H1 (cell line): ENCODE results near the gene STAT2. TPM values are rescaled to one million over a fixed set of nuclear protein-coding genes. Genes with fewer than 3 reads are reported as not detected.

Experiments used
- CTCF ChIA-PET: fragments of 300-600 bp; sonication (Branson Sonifier 250); formaldehyde crosslinking; loops from one replicate; lab custom pipeline; 2021; ENCODE audit not compliant: partially characterized antibody; lab: Charles Lee
- POLR2A ChIA-PET: fragments of 300-600 bp; sonication (Branson Sonifier 250); formaldehyde crosslinking; loops from one replicate; lab custom pipeline; 2021; ENCODE audit warnings: inconsistent platforms; ENCODE audit not compliant: partially characterized antibody; lab: Charles Lee
- DNase-seq, 2 experiments: peaks; one replicate each; pipeline versions ENCODE4 v3.0.0 to v3.0.0-alpha.2; 2010 to 2022; ENCODE audit warnings: low spot score in 2 of 2, low read depth in 1 of 2, mixed read lengths in 1 of 2
- FAIRE-seq: peaks from 2 replicates; lab custom pipeline; 2011; peaks lifted over from hg19 to GRCh38; lab: Jason Lieb, UNC
- H2AFZ ChIP-seq: 2 replicates; pipeline ENCODE4 v1.8.1; 2012; ENCODE audit warnings: low read length, inconsistent platforms
- H2AK5ac ChIP-seq: 2 replicates; pipeline ENCODE4 v1.6.1; 2013; ENCODE audit warnings: low read depth, low read length
- H2BK120ac ChIP-seq: replicated peaks from 2 replicates; pipeline ENCODE3; 2013; ENCODE audit warnings: low read depth, low read length, inconsistent platforms
- H2BK12ac ChIP-seq: 2 replicates; pipeline ENCODE4 v1.6.1; 2013; ENCODE audit warnings: low read depth, low read length
- H2BK15ac ChIP-seq: 2 replicates; pipeline ENCODE4 v1.6.1; 2013; ENCODE audit warnings: low read length
- H2BK20ac ChIP-seq: 2 replicates; pipeline ENCODE4 v1.6.1; 2013; ENCODE audit warnings: low read length
- H2BK5ac ChIP-seq: 2 replicates; pipeline ENCODE4 v1.6.1; 2013; ENCODE audit warnings: low read depth, low read length
- H3K14ac ChIP-seq: 2 replicates; pipeline ENCODE4 v1.6.1; 2013; ENCODE audit warnings: inconsistent platforms; ENCODE audit not compliant: insufficient read length
- H3K18ac ChIP-seq: 2 replicates; pipeline ENCODE4 v1.6.1; 2013; ENCODE audit warnings: low read length; ENCODE audit errors: extremely low read depth
- H3K23ac ChIP-seq: 2 replicates; pipeline ENCODE4 v1.6.1; 2013; ENCODE audit warnings: inconsistent platforms; ENCODE audit not compliant: insufficient read length
- H3K23me2 ChIP-seq: 2 replicates; pipeline ENCODE4 v1.6.1; 2013; ENCODE audit warnings: low read depth, low read length
- H3K27ac ChIP-seq: 2 replicates; pipeline ENCODE4 v1.6.1; 2011; ENCODE audit warnings: low read depth, low read length, inconsistent platforms
- H3K27me3 ChIP-seq, 4 experiments: replicated peaks in 1 of 4; 1 replicate in 1 of 4; 2 replicates in 3 of 4; pipeline versions ENCODE4 v1.6.1 to v1.8.1; 2011 to 2013; ENCODE audit warnings: low read length in 3 of 4, mild to moderate bottlenecking in 3 of 4, inconsistent platforms in 2 of 4, mixed read lengths in 2 of 4, moderate library complexity in 1 of 4; ENCODE audit not compliant: control insufficient read depth in 3 of 4, insufficient read depth in 3 of 4; ENCODE audit errors: extremely low read depth in 1 of 4
- H3K36me3 ChIP-seq, 4 experiments: 2 replicates each; pipeline versions ENCODE4 v1.6.1 to v1.8.1; 2011 to 2013; ENCODE audit warnings: mild to moderate bottlenecking in 4 of 4, low read length in 3 of 4, moderate library complexity in 2 of 4, control low read depth in 1 of 4, inconsistent platforms in 1 of 4; ENCODE audit not compliant: insufficient read depth in 4 of 4, control insufficient read depth in 2 of 4
- H3K4ac ChIP-seq: replicated peaks from 2 replicates; pipeline ENCODE3; 2013; ENCODE audit warnings: low read length, low read depth, mixed read lengths, inconsistent platforms; ENCODE audit not compliant: insufficient read length
- H3K4me1 ChIP-seq, 4 experiments: replicated peaks in 1 of 4; 1 replicate in 1 of 4; 2 replicates in 3 of 4; pipeline versions ENCODE4 v1.6.1 to v1.8.1; 2011 to 2013; ENCODE audit warnings: low read length in 3 of 4, inconsistent platforms in 2 of 4, mixed read lengths in 1 of 4; ENCODE audit not compliant: insufficient read depth in 4 of 4, control insufficient read depth in 3 of 4
- H3K4me2 ChIP-seq, 2 experiments: 2 replicates each; pipeline versions ENCODE4 v1.6.1 to v1.8.1; 2011 to 2013; ENCODE audit warnings: low read depth in 2 of 2, low read length in 2 of 2, control low read depth in 1 of 2, inconsistent platforms in 1 of 2, mild to moderate bottlenecking in 1 of 2; ENCODE audit not compliant: insufficient read depth in 1 of 2
- H3K4me3 ChIP-seq, 4 experiments: fragments of 200-600, 300-600 bp in 1 of 4; sonication (generic), shearing (Covaris generic), sonication (Bioruptor Twin) in 1 of 4; 2 replicates each; pipeline versions ENCODE4 v1.5.1 to v1.8.1; 2011 to 2016; ENCODE audit warnings: low read length in 4 of 4, low read depth in 3 of 4, control low read depth in 2 of 4, inconsistent platforms in 2 of 4, mild to moderate bottlenecking in 2 of 4, mixed read lengths in 1 of 4, moderate library complexity in 1 of 4; ENCODE audit not compliant: insufficient read depth in 2 of 4; ENCODE audit errors: extremely low read depth in 1 of 4
- H3K56ac ChIP-seq: replicated peaks from 2 replicates; pipeline ENCODE3; 2013; ENCODE audit warnings: low read depth, mild to moderate bottlenecking, mixed read lengths, low read length, inconsistent platforms; ENCODE audit not compliant: insufficient read length
- H3K79me1 ChIP-seq: 2 replicates; pipeline ENCODE4 v1.6.1; 2013; ENCODE audit warnings: low read depth, low read length, control low read depth
- H3K79me2 ChIP-seq, 2 experiments: 2 replicates each; pipeline versions ENCODE4 v1.6.1 to v1.8.1; 2012 to 2013; ENCODE audit warnings: low read length in 2 of 2, mild to moderate bottlenecking in 2 of 2, inconsistent platforms in 1 of 2; ENCODE audit not compliant: insufficient read depth in 2 of 2, control insufficient read depth in 1 of 2
- H3K9ac ChIP-seq, 4 experiments: replicated peaks in 1 of 4; 1 replicate in 1 of 4; 2 replicates in 3 of 4; pipeline versions ENCODE4 v1.6.1 to v1.8.1; 2011 to 2013; ENCODE audit warnings: low read depth in 3 of 4, low read length in 3 of 4, control low read depth in 2 of 4, mild to moderate bottlenecking in 2 of 4, moderate library complexity in 2 of 4, inconsistent platforms in 1 of 4; ENCODE audit errors: extremely low read depth in 1 of 4
- H3K9me3 ChIP-seq, 2 experiments: 2 replicates each; pipeline versions ENCODE4 v1.6.1 to v1.8.1; 2012 to 2013; ENCODE audit warnings: mild to moderate bottlenecking in 2 of 2, moderate library complexity in 2 of 2, control low read depth in 1 of 2, inconsistent platforms in 1 of 2, low read depth in 1 of 2, low read length in 1 of 2, mixed read lengths in 1 of 2; ENCODE audit not compliant: insufficient read depth in 2 of 2
- H4K20me1 ChIP-seq, 2 experiments: replicated peaks in 1 of 2; 2 replicates each; pipeline versions ENCODE3 to v1.8.1; 2011 to 2013; ENCODE audit warnings: inconsistent platforms in 2 of 2, low read length in 2 of 2, mild to moderate bottlenecking in 1 of 2; ENCODE audit not compliant: insufficient read depth in 2 of 2, control insufficient read depth in 1 of 2
- H4K5ac ChIP-seq: 2 replicates; pipeline ENCODE4 v1.6.1; 2013; ENCODE audit warnings: low read length, low read depth, mixed read lengths, inconsistent platforms; ENCODE audit not compliant: insufficient read length
- H4K8ac ChIP-seq: 2 replicates; pipeline ENCODE4 v1.8.0; 2013; ENCODE audit warnings: mild to moderate bottlenecking, moderate library complexity, low read length, inconsistent platforms; ENCODE audit not compliant: insufficient read depth; ENCODE audit errors: extremely low read depth
- H4K91ac ChIP-seq: replicated peaks from 2 replicates; pipeline ENCODE3; 2013; ENCODE audit warnings: low read length, mixed read lengths, inconsistent platforms; ENCODE audit not compliant: insufficient read length
- CHD2 ChIP-seq: IDR thresholded peaks from 2 replicates; pipeline ENCODE4 v1.6.1; 2012; ENCODE audit warnings: low read length, improper control_type of control experiment
- CTBP2 ChIP-seq: IDR thresholded peaks from 2 replicates; pipeline ENCODE4 v1.7.0; 2011; ENCODE audit warnings: borderline replicate concordance, mild to moderate bottlenecking, moderate library complexity, mixed read lengths, low read length; ENCODE audit not compliant: insufficient read depth, insufficient read length
- JUND ChIP-seq: IDR thresholded peaks from 2 replicates; pipeline ENCODE4 v1.6.1; 2011; ENCODE audit warnings: mild to moderate bottlenecking, improper control_type of control experiment, low read length
- POU5F1 ChIP-seq: IDR thresholded peaks from 2 replicates; pipeline ENCODE4 v1.6.1; 2011; ENCODE audit warnings: low read depth, mild to moderate bottlenecking, low read length, moderate library complexity
- SIN3A ChIP-seq, 2 experiments: IDR thresholded peaks in 1 of 2; conservative IDR thresholded peaks in 1 of 2; 2 replicates each; pipeline ENCODE4 v1.6.1; 2011 to 2012; ENCODE audit warnings: low read length in 2 of 2, improper control_type of control experiment in 1 of 2, low read depth in 1 of 2, mild to moderate bottlenecking in 1 of 2
- SIRT6 ChIP-seq: IDR thresholded peaks from one replicate; pipeline ENCODE4 v1.7.1; 2012; ENCODE audit warnings: low read length, inconsistent platforms
- WGBS, 2 experiments: shearing (Covaris generic) in 1 of 2; methylation state at CpG; one replicate each; pipeline versions ENCODE4 v1.1.6 to v1.1.7; 2013 to 2015; ENCODE audit warnings: low lambda C conversion rate in 2 of 2, mixed read lengths in 2 of 2, inconsistent platforms in 1 of 2, low coverage in 1 of 2, missing lambda C conversion rate in 1 of 2; ENCODE audit not compliant: insufficient replicate concordance in 2 of 2, insufficient coverage in 1 of 2, insufficient read length in 1 of 2; ENCODE audit errors: extremely low coverage in 1 of 2, missing lambda C conversion rate in 1 of 2; 5-methylcytosine and 5-hydroxymethylcytosine counted together
- polyA plus RNA-seq, 7 experiments: library from polyadenylated mRNA; depleted of rRNA in 3 of 7; stranded (reverse) in 5 of 7; unstranded in 2 of 7; fragments of >200 nt in 5 of 7; fragments of 200-250 nt in 2 of 7; gene quantifications; 1 replicate in 5 of 7; 2 replicates in 1 of 7; 4 replicates in 1 of 7; pipeline versions ENCODE4 v1.2.1 to v1.2.3, GENCODE V29; 2011 to 2013; ENCODE audit warnings: missing spikeins in 2 of 7, mixed read lengths in 2 of 7
- total RNA-seq: library from RNA; stranded (reverse); fragmentation: NEBNext Ultra II Directional; extraction: Animal tissue kit (Norgen Biotek cat#: 25700); gene quantifications from 2 replicates; pipeline ENCODE4 v1.2.1, GENCODE V29; 2021

The STAT2 gene
- total and polyA plus RNA-seq, 2 of the 8 experiments (the other 6 are each of a cell fraction or from before 2014, with no cell fraction given): 37.1 to 44.7 TPM

DNA sequence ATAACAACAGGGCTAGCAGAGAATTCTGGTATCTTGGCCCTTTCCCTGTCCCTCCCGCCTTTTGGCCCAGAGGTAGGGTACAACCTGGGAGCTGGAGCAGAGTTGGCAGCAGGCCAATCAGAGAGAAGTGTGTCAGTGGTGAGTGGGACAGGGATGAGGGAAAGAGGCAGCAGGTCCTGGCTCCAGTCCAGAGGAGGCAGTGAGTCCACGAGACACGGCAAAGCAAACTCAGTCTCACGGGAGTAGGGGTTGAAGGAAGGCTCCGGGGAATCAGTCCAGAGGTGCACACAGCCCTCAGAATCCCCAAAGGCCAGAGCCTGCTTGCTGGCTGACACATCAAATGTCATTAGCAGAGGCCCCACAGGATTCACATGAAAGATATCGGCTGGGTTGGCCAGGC lies 33.4 kb downstream of the STAT2 start:
- Histone ChIP-seq H3K4me1 (no peaks in the 10 kb centered on the region; a peak in 1 of 7 replicates), H3K23ac (no peak overlapping the region), H2BK15ac (no peak overlapping the region), H3K36me3 (peaks cover 2 to 15% (median 7%) of the 10 kb centered on the region in 4 experiments; a peak in 6 of 8 replicates), H4K8ac (no peak overlapping the region), H3K27ac (no peak overlapping the region), H2BK12ac (no peak overlapping the region), H3K56ac (no peak overlapping the region), H3K23me2 (no peaks in the 10 kb centered on the region), H2BK5ac (no peak overlapping the region; the same call in 1 of the 2 replicates), H3K4ac (no peak overlapping the region), H3K79me2 (no peaks in the 10 kb centered on the region), H3K27me3 (no peaks in the 10 kb centered on the region), H4K20me1 (no peaks in the 10 kb centered on the region), H3K9ac (no peak overlapping the region), H2AFZ (no peak overlapping the region), H3K14ac (no peak overlapping the region), H3K9me3 (no peaks in the 10 kb centered on the region), H3K79me1 (no peaks in the 10 kb centered on the region), H3K4me2 (no peak overlapping the region), H3K4me3 (no peak overlapping the region), H2BK20ac (no peak overlapping the region), H2BK120ac (no peak overlapping the region), H4K5ac (no peak overlapping the region), H2AK5ac (no peak overlapping the region), H4K91ac (no peak overlapping the region), H3K18ac (no peak overlapping the region)
- no peak for DNase-seq
- TF ChIP-seq CHD2 (no peak), SIN3A (conservative IDR thresholded peaks at IDR 0.05 in 1 of 2, IDR thresholded peaks at IDR 0.05 in 1 of 2; ENCODE audit: low read depth in 1 of 2, low read length in 2 of 2) (no peak), CTBP2 (no peak), SIRT6 (no peak), JUND (no peak), POU5F1 (no peak)
- 95% methylated on average over 6 of the region's 6 CpGs; no CpG with 5 or more reads in 1 of the 2 experiments for WGBS, 2 experiments
- CTCF ChIA-PET: interaction anchor here (0.5 to 2.3 kb wide), 6 partner anchors 10 to 233 kb away, joined by 3 to 9 read pairs (median 4); partner anchors contain the start of gene CNPY2
- no peak for FAIRE-seq
- POLR2A ChIA-PET: interaction anchor here (1.2 to 1.6 kb wide), 3 partner anchors 10 to 20 kb away, joined by 3 to 9 read pairs (median 6); partner anchors contain the start of genes CNPY2 and IL23A
